ENCODE measurements around the gene TPD52L1. TPM values are rescaled to one million over a fixed set of nuclear protein-coding genes. Genes with fewer than 3 reads are reported as not detected.

TPD52L1 gene
- total and polyA plus RNA-seq, 2 of the 13 experiments (the other 11 are each of a cell fraction or from before 2014, with no cell fraction given) = 0.49 to 0.53 TPM

- no TSS peak for BruUV-seq (replicated peaks)
- no peak for ATAC-seq
- intact Hi-C loops (cut with micrococcal nuclease; ENCODE audit: unreplicated experiment) = loop anchor here (5.0 to 10.0 kb wide), 2 partner anchors 107 to 570 kb away; partner anchors contain the start of gene HDDC2
- FAIRE-seq = no peak
- Histone ChIP-seq H3K9ac (ENCODE audit: insufficient read depth, low read depth, low read length) (no peak overlapping the region), H3K9me3 (ENCODE audit: low read length) (no peaks in the 10 kb centered on the region), H2AFZ (ENCODE audit: low read length) (no peak overlapping the region), H3K27ac (ENCODE audit: extremely low read length, insufficient read depth, low read length) (no peak overlapping the region), H3K36me3 (replicated peaks in 1 of 2; ENCODE audit: control insufficient read depth in 1 of 2, insufficient read depth in 2 of 2, low read length in 2 of 2) (no peaks in the 10 kb centered on the region), H4K20me1 (ENCODE audit: insufficient read depth, low read length) (no peaks in the 10 kb centered on the region), H3K4me1 (ENCODE audit: insufficient read depth, low read length) (no peaks in the 10 kb centered on the region), H3K27me3 (ENCODE audit: control insufficient read depth in 1 of 2, insufficient read depth in 2 of 2, low read length in 2 of 2) (no peaks in the 10 kb centered on the region), H3K4me3 (replicated peaks in 1 of 3; ENCODE audit: insufficient read depth in 1 of 3, low read depth in 2 of 3, low read length in 3 of 3) (no peak overlapping the region), H3K79me2 (ENCODE audit: insufficient read depth, low read length) (no peaks in the 10 kb centered on the region), H3K4me2 (ENCODE audit: low read depth, low read length) (no peak overlapping the region)
- TF ChIP-seq RAD21 (CRISPR knock-in tag; IDR thresholded peaks at IDR 0.05) (no peak), ATF1 (CRISPR knock-in tag; IDR thresholded peaks at IDR 0.05) (no peak), HNRNPK (IDR thresholded peaks at IDR 0.05; ENCODE audit: low read depth, low read length, poor library complexity, severe bottlenecking) (no peak), ZNF629 (CRISPR knock-in tag; conservative IDR thresholded peaks at IDR 0.05) (no peak), ZNF441 (CRISPR knock-in tag; IDR thresholded peaks at IDR 0.05; ENCODE audit: borderline replicate concordance) (no peak), CSRNP1 (CRISPR knock-in tag; IDR thresholded peaks at IDR 0.05) (no peak), ZNF761 (CRISPR knock-in tag; conservative IDR thresholded peaks at IDR 0.05) (no peak)
- POLR2A ChIA-PET = no interaction called here
- DNase-seq (ENCODE audit: low spot score) = no peak
- CTCF ChIA-PET (ENCODE audit: low intra/inter-chr PET ratio, low total read pairs) = no interaction called here
- in situ Hi-C loops (cut with HindIII; ENCODE audit: extremely low pct_ligation_motif_present, low pct_unique_long_range_greater_than_20kb) = no loop called here
Observed at GRCh38 chr6:125194941-125195340, 41.4 kb downstream of the TPD52L1 start.

GRCh38 chr6:125195526-125195925, 42.0 kb downstream of the TPD52L1 start:
- FAIRE-seq (no peak), DNase-seq (ENCODE audit: low spot score) (no peak), ATAC-seq (no peak)
- Histone ChIP-seq H3K4me1 (ENCODE audit: insufficient read depth, low read length) (no peaks in the 10 kb centered on the region), H3K9me3 (ENCODE audit: low read length) (no peaks in the 10 kb centered on the region), H3K9ac (ENCODE audit: insufficient read depth, low read depth, low read length) (no peak overlapping the region), H3K4me2 (ENCODE audit: low read depth, low read length) (no peak overlapping the region), H4K20me1 (ENCODE audit: insufficient read depth, low read length) (no peaks in the 10 kb centered on the region), H3K79me2 (ENCODE audit: insufficient read depth, low read length) (no peaks in the 10 kb centered on the region), H3K27me3 (ENCODE audit: control insufficient read depth in 1 of 2, insufficient read depth in 2 of 2, low read length in 2 of 2) (no peaks in the 10 kb centered on the region), H3K27ac (ENCODE audit: extremely low read length, insufficient read depth, low read length) (no peak overlapping the region), H3K36me3 (replicated peaks in 1 of 2; ENCODE audit: control insufficient read depth in 1 of 2, insufficient read depth in 2 of 2, low read length in 2 of 2) (no peaks in the 10 kb centered on the region), H2AFZ (ENCODE audit: low read length) (no peak overlapping the region), H3K4me3 (replicated peaks in 1 of 3; ENCODE audit: insufficient read depth in 1 of 3, low read depth in 2 of 3, low read length in 3 of 3) (no peak overlapping the region)
- TF ChIP-seq EP300 (IDR thresholded peaks at IDR 0.05; ENCODE audit: low read depth in 2 of 2, low read length in 2 of 2) (no peak), EP300 (CRISPR knock-in tag; IDR thresholded peaks at IDR 0.05; ENCODE audit: borderline replicate concordance) (no peak), HIVEP1 (CRISPR knock-in tag; IDR thresholded peaks at IDR 0.05) (no peak), ZFP36L1 (CRISPR knock-in tag; IDR thresholded peaks at IDR 0.05) (no peak), ZNF850 (CRISPR knock-in tag; conservative IDR thresholded peaks at IDR 0.05) (no peak), ZBTB33 (CRISPR knock-in tag; IDR thresholded peaks at IDR 0.05) (no peak), ZNF335 (CRISPR knock-in tag; IDR thresholded peaks at IDR 0.05) (no peak), U2AF2 (IDR thresholded peaks at IDR 0.05; ENCODE audit: low read depth, low read length) (no peak)
- BruUV-seq (replicated peaks) = no TSS peak
- in situ Hi-C loops (cut with HindIII; ENCODE audit: extremely low pct_ligation_motif_present, low pct_unique_long_range_greater_than_20kb) (no loop called here), intact Hi-C loops (cut with micrococcal nuclease; ENCODE audit: unreplicated experiment) (loop anchor here (10.0 kb wide), 1 partner anchor 569 kb away; no protein-coding TSS in a partner anchor)
- POLR2A ChIA-PET = no interaction called here
- CTCF ChIA-PET (ENCODE audit: low intra/inter-chr PET ratio, low total read pairs) = no interaction called here
- WGBS (ENCODE audit: low lambda C conversion rate) = 60% methylated on average over 3 of the region's 3 CpGs
